22Rv1 (cell line): ENCODE measurements around the gene CLEC16A.

Experiments
- ZFX ChIP-seq: fragments of 450-650 bp; IDR thresholded peaks from 2 replicates; pipeline ENCODE4 v1.6.1; 2017; ENCODE audit warnings: antibody characterized with exemption, borderline replicate concordance
- TF ChIP-seq, protein P1 (sequence below): fragments of 450-650 bp; IDR thresholded peaks from 2 replicates; pipeline ENCODE4 v1.5.1; 2017; ENCODE audit warnings: mild to moderate bottlenecking

DNA sequence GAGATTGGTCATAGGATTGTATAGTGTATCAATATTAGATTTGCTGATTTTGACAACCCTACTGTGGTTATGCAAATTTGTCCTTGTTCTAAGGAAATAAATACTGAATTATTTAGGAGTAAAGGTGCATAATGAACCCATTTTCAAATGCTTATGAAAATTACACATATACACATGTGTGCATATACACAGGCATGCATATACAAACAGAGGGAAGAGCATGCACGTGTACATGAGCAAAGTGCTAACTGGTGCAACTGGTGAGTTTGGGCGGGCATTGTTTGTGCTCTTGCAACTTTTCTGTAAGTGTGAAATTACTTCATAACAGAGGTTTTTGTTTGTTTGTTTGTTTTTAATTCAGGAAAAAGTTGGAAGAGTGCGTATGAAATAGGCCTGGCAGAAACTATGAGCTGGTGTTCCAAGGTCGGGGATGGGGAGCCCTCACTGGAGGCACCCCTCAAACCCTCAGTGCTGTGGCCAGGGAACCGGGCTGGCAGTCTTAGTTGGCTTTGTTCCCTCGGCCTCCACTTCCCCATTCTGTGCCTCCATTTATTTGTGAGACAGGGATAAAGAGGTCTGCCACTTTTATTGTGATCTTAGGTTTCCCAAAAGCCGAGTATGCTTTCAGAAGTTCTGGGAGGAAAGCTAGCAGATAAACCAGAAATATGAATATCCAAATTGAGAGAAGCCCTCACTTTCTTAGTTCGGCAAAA is 7.9 kb upstream of the CLEC16A start:
- TF ChIP-seq, protein P1, sequence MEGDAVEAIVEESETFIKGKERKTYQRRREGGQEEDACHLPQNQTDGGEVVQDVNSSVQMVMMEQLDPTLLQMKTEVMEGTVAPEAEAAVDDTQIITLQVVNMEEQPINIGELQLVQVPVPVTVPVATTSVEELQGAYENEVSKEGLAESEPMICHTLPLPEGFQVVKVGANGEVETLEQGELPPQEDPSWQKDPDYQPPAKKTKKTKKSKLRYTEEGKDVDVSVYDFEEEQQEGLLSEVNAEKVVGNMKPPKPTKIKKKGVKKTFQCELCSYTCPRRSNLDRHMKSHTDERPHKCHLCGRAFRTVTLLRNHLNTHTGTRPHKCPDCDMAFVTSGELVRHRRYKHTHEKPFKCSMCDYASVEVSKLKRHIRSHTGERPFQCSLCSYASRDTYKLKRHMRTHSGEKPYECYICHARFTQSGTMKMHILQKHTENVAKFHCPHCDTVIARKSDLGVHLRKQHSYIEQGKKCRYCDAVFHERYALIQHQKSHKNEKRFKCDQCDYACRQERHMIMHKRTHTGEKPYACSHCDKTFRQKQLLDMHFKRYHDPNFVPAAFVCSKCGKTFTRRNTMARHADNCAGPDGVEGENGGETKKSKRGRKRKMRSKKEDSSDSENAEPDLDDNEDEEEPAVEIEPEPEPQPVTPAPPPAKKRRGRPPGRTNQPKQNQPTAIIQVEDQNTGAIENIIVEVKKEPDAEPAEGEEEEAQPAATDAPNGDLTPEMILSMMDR, result no peak
- no peak for TF ChIP-seq ZFX
